NCI-H1417 treated with DMSO at 0.1 percent for 48 hours (cell line): ENCODE results near the gene HSPG2.
"Not testable (repeated sequence)": the region's sequence is repeated elsewhere in the genome, so short reads cannot be mapped to it uniquely, and the experiment has no call there.

Experiments used
- DNase-seq: peaks from one replicate; lab custom pipeline; 2025; lab: John Stamatoyannopoulos, UW

HSPG2 gene

DNA sequence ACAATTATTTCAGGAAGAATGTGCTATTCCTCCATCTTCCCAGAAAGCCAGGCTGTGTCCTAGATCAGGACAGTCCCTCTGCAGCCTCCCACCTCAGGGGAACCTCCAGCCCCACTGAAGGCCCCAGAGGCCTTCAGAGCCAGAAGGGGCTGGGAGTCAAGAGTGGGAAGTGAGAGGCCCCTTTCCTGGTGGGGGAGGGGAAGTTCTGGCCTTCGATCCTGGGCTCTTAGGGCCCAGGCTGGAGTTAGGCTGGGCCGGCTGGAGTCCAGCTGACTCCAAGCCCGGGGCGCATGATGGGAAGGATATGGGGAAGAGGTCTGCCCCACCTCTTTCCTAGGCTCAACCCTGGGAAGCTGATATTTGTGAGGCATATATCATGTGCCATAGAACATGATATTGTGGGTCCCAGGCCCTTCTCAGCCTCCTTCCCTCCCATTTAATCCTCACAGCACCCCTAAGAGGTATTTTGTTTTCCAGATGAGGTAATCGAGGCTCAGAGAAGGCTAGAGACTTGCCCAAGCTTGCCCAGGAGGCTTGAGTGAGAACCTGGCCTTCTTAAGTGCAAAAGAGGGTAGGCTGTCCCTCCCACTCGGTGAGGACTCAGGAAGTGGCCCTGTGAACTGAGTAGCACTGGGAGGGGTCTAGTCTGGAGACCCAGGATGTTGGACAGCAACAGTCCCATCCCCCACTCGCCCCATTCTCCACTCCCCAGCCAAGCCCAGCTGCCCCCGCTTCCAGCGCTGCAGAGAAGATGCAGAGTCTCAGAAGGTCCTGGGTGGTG lies 18.6 kb upstream of the HSPG2 start:
- no peak for DNase-seq

DNA sequence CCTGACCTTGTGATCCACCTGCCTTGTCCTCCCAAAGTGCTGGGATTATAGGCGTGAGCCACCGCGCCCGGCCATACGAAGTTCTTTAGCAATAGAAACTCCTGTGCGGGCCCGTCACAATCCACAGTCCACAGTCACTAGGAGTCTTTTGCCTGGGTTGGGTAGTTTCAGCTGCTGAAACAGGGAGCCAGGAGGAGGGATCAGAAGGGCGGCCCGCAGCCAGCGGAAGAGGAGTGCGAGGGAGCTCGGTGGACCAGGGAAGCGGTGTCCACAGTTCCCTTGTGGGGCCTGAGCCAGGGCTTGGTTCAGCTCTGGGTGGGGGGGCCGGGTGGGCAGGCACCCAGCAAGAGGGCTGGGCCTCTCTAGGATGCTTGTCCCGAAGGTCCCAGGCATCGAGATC lies 17.9 kb upstream of the HSPG2 start:
- DNase-seq, result no peak

DNA sequence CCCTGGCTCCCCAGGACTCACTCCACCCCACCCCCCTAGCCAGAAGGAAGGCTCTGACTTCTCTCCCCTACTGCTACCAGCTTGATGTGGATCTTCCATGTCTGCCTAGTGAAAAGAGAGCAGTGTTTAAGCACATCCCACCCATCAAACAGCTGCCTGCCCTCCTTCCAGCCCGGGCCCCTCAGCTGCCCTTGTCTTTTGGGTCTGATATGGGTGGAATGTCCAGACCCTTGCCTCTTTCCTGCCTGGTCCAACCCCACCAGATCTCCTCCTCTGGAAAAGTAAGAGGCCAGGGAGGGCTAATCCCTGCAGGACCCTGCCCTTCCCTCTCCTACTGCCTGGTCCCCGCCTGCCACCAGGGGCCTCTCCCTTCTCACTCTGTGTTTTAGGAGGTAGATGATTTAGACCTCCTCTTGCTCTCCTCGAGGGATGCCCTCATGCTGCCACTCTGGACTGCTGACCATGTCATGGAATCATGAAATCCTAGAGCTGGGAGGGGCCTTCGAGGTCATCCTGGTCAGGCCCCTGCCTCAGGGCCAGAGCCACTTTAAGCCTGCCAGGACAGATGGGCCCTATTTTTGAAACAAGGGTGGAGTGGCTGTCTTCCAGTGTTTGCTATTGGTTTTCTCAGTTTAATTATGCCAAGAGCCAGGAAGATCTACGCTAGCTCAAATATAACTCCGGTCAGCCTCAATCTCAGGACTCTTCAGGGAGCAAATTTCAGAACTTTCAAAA lies 15.8 kb upstream of the HSPG2 start:
- DNase-seq, result no peak

GRCh38 chr1:21951226-21951870 lies 14.2 kb upstream of the HSPG2 start:
- DNase-seq, result no peak

DNA sequence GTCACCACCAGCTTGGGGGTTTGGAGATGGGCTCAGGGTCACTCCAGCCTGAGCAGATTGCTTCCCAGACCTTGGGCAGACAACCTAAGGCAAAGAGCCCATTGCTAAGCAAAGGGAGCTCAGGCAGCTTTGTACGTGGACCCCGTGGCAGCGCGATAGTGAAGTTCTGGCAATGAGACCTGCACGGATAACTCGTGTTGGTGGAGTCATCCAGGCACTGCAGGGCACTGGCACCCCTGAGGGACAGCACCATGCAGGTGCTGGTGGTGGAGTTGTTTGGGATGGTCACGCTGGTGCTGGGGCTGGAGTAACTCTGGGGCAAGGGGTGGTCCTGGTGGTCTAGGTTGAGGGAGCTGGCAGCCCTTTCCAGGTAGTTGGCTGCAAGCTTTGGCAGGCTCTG lies 13.6 kb upstream of the HSPG2 start:
- no peak for DNase-seq

GRCh38 chr1:21946836-21947587 lies 9.9 kb upstream of the HSPG2 start:
- no peak for DNase-seq

GRCh38 chr1:21944733-21945073 lies 7.6 kb upstream of the HSPG2 start:
- DNase-seq, result no peak

DNA sequence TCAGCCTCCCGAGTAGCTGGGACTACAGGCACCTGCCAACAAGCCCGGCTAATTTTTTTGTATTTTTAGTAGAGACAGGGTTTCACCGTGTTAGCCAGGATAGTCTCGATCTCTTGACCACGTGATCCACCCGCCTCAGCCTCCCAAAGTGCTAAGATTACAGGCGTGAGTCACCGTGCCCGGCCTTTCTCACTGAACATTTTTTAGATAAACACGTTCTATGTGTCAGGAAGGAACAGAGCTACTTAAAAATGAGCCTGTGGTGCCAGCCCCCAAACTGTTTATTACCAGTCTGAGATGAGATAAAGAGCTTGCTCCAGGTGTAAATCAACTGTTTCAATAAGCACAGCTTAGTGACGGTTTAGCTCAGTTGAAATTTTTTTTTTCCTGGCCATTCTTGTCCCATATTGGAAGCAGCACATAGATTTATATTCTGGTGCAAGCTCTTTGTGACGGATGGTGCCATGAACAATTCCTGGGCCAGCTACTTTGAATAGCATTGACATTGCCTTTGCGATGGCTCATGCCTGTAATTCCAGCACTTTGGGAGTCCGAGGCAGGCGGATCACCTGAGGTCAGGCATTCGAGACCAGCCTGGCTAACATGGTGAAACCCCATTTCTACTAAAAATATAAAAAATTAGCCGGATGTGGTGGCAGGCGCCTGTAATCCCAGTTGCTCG lies 6.0 kb upstream of the HSPG2 start:
- not testable (repeated sequence) for DNase-seq

- no peak for DNase-seq
Observed at GRCh38 chr1:21942464-21942863, 5.4 kb upstream of the HSPG2 start.

DNA sequence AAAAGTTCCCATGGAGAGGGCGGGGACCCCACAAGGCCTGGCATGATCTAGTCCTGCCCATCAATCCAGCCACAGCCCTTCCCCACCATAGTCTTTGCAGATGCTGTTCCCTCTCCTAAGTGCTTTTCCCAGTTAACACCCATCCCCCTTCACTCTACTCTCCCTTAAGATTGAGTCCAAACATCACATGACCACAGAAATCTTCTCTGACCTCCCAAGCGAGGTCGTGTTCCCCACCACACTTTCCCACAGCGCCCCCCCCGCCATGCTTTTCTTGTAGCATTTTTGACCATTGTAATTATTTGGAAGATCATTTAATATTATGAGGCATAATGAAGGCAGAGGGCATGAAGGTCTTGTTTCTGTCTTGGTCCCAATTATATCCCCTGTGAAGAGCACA lies 4.3 kb upstream of the HSPG2 start:
- DNase-seq, result no peak

- DNase-seq, result no peak
Observed at GRCh38 chr1:21940492-21940891, 3.4 kb upstream of the HSPG2 start.

- DNase-seq, result no peak
Observed at GRCh38 chr1:21939650-21940374, 2.7 kb upstream of the HSPG2 start.

DNA sequence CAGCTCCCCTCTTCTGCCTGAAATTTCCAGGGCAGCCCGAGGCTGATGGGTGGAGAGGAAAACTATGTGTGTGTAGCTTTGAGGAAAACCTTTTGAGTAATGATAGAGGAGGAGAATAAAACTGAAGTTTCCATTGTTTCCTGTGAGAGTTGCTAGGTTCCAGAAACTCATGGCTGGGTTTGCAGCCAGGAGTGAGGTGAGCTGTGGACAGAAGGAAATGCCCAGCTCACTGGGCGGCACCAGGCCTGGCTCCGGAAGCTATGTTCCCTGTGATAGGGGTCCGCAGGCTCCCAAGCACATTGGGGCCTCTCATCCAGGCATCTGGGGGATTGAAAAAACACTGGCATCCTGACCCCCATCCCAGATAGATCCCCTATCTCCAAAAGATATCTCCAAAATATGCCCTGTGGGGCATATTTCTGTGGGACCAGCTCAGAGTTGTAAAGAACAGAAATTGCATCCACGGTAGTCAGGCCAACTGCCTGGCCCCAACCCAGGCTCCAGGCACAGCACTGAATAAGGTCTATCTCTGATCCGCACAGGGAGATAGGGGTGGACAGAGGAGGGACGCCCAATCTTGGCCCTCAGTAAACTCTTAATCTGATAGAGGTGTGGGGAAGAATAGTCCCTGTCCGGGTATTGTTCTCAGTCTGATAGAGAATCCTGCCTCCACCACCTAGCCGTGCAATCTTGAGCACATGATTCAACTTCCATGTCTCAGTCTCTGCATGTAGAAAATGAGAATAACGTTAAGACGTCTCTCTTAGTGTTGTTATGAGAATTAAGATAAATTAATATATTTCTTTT lies 1.8 kb upstream of the HSPG2 start:
- no peak for DNase-seq

DNA sequence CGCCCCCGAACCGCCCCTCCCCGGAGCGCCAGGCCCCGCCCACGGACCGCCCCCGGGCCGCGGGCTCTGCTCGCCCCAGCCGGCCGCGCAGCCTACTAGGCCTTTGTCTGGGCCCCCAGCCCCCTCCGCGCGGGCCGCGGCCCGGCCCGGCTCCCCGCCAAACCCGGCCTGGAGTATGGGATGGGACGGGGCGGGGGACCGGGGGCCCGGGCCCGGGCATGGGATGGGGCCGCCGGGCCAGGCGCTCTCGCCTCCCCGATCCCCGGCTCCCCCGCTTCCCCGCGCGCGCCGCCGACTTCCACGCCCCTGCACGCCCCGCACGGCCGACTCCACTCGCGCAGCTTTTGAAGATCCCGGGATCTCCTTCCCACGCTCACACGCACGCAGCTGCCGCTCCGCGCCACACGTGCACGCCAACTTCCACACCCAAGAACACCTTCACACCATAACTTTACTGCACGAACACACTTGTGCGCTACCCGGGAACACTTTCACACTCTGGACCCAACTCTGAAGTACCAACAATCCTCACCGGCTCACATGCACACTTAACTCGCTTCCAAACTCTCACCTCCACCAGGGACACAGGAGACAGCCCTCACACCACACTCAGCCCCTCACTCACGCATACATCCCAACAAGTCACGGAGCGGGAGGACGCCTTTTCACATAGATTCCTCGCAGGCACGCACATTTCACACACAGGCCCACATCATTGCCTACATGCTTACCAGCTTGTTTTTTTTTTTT lies 437 bp upstream of the HSPG2 start:
- no peak for DNase-seq

GRCh38 chr1:21936366-21937031 lies 611 bp downstream of the HSPG2 start:
- no peak for DNase-seq

- no peak for DNase-seq
Observed at GRCh38 chr1:21935891-21936365, 1.2 kb downstream of the HSPG2 start.

- DNase-seq, result no peak
Observed at GRCh38 chr1:21935393-21935804, 1.7 kb downstream of the HSPG2 start.

DNA sequence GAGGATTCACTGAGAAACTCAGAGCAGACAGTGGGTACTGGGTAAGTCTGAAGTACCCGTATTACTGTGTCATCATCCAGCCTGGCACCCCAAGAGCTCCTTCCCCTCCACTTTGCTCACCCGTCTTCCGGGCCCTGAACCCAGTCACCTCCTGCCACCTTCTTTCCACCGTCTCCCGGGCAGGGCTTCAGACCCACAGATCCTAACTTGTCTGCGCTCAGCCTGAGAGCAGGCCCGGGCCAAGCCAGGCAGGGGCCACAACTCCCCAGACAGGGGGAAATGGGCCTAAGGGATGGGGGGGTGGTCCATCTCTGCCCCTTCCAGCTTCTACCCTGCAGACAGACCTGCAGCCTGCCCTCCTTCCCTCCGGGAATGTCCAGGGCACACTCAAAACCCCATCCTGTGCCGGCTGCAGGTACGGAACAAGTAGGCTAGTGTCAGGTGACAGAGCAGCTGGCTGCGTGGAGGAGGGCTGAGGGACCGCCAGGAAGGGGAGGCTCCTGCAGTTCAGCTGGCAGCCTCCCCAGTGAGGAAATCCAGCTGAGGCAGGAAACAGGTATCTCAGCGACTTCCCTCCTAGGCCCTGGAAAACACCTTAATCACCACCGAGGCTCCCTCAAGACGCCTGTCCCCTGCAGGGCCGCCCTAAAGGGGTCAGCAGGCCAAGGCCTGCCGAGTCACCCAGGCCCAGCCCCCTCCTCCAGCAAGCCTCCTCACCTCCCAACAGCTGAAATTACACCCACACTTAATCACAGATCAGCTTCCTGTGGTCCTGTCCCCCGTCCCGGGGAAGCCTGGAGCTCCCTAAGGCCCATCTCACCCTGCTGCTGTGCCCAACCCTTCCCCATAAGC lies 3.5 kb downstream of the HSPG2 start:
- no peak for DNase-seq
